C4-2B (cell line): Measurements from ENCODE around the gene AFMID.
"Not testable (repeated sequence)": the region's sequence is repeated elsewhere in the genome, so short reads cannot be mapped to it uniquely, and the experiment has no call there.

Source experiments
- H3K27ac ChIP-seq: fragments of 450-650 bp; 2 replicates; pipeline ENCODE4 v1.5.1; 2017
- ZFX ChIP-seq: fragments of 450-650 bp; IDR thresholded peaks from 2 replicates; pipeline ENCODE4 v1.6.1; 2017
- TF ChIP-seq, protein P1 (sequence below): fragments of 450-650 bp; conservative IDR thresholded peaks from 2 replicates; pipeline ENCODE4 v1.5.1; 2017; ENCODE audit warnings: mild to moderate bottlenecking

AFMID gene

DNA sequence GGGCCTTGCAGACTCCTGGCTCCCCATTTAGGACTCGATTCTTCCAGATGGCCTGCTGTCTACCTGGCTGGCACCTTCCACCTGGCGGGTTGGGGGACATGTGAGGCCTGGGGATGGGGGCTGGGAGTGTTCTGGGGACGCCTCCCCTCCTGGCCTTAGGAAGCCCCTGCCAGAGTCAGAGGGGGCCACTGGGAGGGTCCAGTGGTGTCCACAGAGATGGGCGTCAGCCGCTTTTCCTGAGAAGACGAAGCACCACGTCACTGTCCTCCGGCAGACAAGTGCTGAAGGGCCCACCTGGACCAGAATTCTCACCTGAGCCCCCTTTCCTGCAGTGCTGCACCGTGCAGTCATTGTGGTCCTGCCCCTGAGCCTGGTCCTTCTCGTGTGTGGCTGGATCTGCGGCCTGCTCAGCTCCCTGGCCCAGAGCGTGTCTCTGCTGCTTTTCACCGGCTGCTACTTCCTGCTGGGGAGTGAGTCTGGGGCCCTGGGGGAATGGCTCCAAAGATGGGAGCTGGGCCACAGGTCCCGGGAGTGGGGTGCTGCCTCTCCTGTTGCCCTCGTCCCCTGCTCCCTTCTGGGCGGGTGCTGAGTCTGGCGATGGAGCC is 47.2 kb downstream of the AFMID start:
- TF ChIP-seq ZFX, result no peak
- TF ChIP-seq, protein P1, sequence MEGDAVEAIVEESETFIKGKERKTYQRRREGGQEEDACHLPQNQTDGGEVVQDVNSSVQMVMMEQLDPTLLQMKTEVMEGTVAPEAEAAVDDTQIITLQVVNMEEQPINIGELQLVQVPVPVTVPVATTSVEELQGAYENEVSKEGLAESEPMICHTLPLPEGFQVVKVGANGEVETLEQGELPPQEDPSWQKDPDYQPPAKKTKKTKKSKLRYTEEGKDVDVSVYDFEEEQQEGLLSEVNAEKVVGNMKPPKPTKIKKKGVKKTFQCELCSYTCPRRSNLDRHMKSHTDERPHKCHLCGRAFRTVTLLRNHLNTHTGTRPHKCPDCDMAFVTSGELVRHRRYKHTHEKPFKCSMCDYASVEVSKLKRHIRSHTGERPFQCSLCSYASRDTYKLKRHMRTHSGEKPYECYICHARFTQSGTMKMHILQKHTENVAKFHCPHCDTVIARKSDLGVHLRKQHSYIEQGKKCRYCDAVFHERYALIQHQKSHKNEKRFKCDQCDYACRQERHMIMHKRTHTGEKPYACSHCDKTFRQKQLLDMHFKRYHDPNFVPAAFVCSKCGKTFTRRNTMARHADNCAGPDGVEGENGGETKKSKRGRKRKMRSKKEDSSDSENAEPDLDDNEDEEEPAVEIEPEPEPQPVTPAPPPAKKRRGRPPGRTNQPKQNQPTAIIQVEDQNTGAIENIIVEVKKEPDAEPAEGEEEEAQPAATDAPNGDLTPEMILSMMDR, result no peak
- H3K27ac ChIP-seq, result no peak overlapping the region

DNA sequence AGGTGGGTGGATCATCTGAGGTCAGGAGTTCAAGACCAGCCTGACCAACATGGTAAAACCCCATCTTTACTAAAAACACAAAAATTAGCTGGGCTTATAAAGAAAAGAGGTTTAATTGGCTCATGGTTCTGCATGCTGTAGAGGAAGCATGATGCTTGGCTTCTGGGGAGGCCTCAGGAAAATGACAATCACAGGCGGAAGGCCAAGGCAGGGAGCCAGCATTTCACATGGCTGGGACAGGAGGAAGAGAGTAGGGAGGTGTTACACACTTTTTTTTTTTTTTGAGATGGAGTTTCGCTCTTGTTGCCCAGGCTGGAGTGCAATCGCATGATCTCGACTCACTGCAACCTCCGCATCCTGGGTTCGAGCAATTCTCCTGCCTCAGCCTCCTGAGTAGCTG is 47.9 kb downstream of the AFMID start:
- not testable (repeated sequence) for H3K27ac ChIP-seq

DNA sequence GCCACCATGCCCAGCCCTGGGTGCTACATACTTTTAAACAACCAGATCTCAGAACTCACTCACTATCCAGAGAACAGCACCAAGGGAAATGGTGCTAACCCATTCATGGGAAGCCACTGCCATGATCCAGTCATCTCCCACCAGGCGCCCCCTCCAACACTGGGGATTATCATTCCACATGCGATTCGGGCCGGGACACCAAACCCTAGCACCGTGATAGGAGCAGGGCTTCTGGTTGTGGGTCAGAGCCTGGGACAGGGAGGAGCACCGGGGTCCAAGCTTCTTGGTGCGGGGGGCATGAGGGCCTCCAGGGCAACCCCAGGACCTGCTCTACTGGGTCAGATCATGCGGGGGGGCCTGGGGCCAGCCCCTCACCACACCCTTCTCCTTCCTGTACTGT is 48.7 kb downstream of the AFMID start:
- TF ChIP-seq ZFX, result no peak
- TF ChIP-seq, protein P1, result no peak
- H3K27ac ChIP-seq, result no peak overlapping the region

DNA sequence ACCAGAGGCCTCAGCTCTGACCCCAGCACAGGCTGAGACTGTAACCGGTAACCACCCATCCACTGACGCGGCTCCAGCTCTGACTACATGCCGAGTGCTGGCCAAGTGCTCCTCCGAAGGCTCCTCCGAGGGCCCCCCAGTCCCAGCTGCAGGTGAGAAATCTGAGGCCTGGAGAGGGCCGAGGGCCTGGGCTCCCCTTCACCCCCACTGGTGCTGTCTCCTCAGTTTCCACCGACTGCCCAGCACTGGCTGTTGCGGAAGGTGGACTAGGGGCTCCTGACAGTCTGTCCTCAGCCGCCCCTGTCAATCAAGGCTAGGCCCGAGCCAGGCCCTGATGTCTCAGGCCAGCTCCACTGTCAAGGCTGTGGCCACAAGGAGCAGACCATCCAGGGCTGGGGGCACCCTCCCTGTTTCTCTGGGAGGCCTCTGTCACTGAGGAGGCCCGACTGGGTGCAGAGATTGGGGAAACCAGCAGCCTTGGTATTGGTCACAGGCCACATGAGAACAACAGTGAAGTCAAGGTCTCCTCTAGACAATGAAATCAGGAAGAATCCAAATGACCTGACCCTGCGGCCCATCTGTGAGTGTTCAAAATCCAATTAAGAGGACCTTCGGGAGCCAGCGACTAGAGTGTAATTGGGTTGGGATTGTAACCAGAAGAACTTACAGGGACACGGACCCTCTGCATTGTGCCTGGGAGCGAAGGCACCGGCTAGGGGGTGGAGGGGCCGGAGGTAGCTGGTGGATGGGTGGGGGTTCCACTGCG is 49.4 kb downstream of the AFMID start:
- TF ChIP-seq, protein P1, result no peak
- TF ChIP-seq ZFX, result no peak
- H3K27ac ChIP-seq, result no peak overlapping the region

DNA sequence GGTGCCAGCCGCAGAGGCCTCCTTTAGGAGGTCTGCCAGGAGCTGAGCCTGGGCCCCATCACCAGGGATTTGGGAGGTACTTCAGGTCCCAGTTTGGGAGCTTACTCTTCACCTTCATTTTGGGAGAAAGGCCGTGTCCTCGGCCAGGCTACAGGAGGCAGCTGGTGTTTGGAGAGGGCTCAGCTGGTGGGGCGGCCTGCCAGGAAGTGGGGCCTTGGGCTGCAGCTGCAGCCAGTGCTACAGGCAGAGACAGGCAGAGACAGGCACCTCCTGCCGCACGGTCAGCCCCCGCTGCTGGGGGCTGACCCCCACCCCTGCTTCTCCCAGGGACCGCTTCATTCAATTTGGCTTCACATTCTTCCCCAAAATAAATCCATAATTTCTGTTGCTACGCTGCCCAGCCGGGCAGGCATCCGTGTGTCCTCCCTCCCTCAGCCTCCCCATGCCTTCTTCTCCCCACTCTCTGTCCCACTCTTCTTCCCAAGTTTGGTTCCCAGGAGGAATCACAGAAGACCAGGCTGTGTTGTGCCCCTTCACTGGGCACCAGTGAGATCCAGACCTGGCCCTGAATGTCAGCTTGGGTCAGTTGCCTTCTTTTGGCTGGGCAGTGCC is 50.3 kb downstream of the AFMID start:
- H3K27ac ChIP-seq, result no peak overlapping the region
- no peak for TF ChIP-seq ZFX
- TF ChIP-seq, protein P1, result no peak

DNA sequence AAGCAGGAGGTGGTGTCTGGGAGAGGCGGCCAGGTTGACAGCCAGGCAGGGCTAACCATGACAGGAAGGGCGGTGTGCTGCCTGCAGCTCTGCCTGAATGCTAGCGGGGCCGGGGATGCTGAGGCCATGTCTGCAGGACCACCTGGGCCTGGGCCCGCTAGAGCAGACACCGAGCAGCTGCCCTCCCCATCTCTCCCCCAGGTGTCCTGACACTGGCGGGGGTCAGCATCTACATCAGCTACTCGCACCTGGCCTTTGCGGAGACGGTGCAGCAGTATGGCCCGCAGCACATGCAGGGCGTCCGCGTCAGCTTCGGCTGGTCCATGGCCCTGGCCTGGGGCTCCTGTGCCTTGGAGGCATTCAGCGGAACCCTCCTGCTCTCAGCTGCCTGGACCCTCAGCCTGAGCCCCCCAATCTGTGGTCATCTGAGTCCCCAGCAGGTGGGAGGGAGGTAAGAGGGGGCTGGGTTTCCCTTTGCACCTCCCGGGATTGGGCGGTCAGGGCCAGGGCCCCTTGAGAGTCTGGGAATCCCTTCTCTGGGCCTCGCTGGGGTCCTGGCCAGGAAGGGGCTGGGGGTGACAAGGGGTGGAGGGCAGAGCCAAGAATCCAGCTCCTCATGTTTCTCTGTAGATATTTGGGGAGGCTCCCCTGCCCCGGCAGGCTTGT is 51.8 kb downstream of the AFMID start:
- TF ChIP-seq, protein P1, result no peak
- TF ChIP-seq ZFX, result no peak
- H3K27ac ChIP-seq, result no peak overlapping the region

DNA sequence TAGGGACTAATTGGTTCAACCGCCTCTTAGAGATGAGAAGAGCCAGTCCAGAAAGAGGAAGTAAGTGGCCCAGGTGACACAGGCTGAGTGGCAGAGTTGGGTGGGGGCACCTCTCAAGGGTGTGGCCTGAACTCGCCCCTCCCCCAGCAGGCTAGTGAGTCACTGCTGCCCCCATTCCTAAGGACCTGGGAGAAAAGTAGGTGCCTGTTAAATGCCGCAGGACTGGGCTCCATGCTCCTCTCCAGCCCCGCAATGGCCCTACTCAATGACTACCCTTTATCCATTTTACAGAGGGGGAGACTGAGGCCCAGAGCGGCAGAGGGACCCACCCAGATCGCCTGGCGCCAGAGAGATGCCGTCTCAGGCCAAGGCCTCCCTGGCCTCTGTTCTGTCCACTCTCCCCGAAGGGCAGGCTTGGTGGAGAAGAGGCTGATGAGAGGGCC is 52.3 kb downstream of the AFMID start:
- no peak overlapping the region for H3K27ac ChIP-seq
- TF ChIP-seq, protein P1, result no peak
- TF ChIP-seq ZFX, result no peak
